HG03097 (cell line): ENCODE measurements around the gene TMA16.
"Not testable (repeated sequence)": the region's sequence is repeated elsewhere in the genome, so short reads cannot be mapped to it uniquely, and the experiment has no call there.

ENCODE experiments used
- ATAC-seq: cut with Tn5 transposase; IDR thresholded peaks from one replicate; pipeline ENCODE4 v1.9.1; 2021; ENCODE audit not compliant: unreplicated experiment, low FRiP score

Gene TMA16

DNA sequence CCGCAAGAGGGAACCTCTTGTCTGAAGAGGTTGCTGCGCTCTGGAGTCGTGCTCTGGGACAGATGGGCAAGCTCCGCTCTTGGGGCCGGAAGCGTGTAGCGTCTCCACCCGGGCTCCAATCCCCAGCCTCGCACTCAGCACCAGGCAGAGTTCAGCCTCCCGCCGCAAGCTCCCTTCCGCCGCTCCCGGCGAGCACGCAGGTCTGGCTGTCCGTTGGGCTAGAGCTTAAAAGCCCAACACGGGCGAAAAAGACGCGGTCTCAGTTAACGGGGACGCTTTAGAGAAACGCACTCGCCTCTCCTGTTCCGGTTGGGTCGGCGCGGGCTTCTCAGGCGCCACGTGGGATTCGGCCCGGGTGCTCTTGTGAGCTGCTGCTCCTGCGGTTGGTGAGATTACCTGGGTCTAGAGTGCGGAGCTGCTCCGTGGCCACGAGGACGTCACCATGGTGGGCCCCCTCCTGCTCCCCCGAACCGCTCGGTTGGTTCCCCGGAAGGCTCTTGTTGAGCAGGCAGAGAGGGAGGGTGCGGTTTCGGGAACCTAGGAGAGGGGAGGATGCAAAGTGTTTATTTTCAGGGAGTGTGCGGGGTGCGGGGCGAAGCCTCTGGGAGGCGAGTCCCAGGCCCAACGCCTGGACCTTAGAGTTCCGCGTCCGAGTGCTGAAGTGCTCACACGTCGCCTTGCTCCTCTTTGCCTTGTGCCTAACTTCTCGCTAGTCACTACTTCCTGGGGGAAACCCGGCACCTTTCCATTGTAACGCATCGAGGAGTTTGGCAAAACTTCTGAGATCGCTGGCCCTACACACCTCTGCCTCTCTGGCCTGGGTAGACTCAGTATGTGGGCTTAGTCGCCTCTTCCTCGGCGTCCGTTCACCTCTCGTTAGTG is at the start of gene TMA16:
Gene TMA16, plus strand, starts transcription at position 331 of the 882 bp plus-strand sequence. Its CDS starts 112 bp downstream, at position 443.
- peak; percentile 92 for ATAC-seq

DNA sequence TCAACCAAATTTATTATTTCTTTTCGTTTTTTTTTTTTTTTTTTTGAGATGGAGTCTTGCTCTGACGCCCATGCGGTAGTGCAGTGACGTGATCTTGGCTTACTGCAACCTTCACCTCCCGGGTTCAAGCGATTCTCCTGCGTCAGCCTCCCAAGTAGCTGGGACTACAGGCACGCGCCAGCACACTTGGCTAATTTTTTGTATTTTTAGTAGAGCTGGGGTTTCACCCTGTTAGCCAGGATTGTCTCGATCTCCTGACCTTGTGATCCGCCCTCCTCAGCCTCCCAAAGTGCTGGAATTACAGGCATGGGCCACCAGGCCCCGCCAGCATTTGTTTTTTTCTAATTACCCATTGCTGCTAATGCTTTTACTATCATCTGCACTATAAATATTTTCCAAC is 47.5 kb upstream of the TMA16 start:
- ATAC-seq, result not testable (repeated sequence)

DNA sequence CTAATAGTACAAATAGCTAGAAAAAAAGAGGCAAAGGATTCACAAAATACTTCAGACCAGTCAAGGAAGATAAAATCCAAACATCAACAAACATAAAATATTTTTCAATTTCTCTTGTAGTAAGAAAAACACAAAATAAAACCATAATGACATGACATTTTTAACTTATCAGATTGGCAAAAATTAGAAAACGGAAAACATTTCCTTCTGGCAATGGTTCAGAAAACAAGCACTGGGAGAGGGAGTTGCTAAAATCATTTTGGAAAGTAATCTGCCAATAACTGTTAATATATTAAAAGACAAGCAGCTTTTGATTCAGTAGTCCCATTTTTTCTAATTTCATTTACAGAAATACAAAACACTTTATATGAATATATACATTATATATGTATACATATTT is 47.0 kb upstream of the TMA16 start:
- no peak for ATAC-seq

DNA sequence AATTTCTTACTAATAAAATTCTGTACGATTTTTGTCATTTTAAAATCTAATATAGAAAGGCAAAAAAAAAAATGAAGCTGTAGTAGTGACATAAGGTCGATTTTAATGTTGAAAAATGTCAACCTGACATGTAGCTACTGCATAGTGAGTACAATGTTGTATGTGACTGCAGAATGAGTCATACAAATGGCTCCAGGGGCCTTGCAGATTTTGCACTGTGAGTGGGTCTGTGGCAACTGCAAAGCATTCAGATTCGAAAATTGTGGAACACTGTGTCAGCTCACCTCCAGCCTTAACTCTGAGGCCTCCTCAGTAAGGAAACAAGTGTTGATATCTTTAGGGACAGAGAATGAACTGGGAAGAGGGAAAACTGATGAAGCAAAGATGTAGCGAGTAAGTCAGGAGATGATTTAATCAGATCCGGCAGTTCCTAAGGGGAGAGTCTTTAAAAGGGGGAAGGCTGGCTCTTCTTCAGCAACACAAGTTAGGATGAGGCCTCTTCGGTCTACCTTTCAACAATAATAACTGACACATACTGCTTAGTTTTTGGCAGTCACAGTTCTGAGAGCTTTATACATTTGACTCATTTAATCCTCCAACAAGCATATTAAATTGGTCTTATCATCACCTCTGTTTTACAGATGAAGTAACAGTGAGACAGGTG is 45.8 kb upstream of the TMA16 start:
- no peak for ATAC-seq

DNA sequence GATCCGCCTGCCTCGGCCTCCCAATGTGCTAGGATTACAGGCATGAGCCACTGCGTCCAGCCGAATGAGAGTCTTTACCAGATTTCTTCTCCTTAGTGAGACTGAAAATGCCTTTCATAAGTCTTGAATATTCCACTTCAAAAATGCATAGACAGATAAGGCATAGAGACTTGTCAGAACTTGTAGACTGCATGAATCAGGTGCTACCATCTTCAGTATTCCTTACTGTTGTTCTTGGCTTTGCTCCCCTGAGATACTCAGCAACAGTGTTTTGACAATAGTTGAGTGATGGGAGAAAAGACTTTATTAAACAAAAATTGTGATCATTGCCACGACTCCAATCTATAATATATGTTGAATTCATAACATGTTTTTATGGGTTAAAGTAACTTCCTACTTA is 31.9 kb upstream of the TMA16 start:
- no peak for ATAC-seq

DNA sequence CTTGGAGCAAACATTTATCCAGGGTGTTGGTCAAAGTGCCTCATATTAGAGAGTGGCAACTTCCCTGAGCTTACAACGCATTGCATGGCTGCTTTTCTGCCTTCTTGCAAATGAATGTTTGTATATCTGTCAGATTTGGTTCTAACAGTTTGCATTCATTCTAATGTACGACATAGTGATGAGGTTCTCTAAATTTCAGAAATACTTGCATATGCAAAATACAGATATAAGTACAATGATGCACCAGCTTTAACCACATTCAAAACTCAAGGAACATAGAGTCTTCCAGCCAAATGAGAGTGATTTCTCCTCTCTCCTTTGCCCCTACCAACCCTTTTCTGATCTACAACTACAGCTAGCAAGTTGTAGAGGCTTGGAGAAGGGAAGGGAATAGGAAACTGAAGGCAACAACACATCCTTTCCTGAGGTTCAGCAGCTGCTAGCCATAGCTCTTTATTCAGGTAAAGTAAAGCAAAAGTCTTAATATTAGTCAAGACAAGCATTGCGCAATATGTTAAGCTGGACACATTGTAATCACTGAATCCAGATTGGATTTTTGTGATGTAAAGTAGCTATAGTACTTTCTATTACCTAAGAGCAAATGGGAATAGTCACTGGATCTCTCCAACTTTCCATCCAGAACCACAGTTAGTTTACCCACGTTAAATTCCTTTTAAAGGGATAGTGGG is 27.3 kb upstream of the TMA16 start:
- ATAC-seq, result no peak

DNA sequence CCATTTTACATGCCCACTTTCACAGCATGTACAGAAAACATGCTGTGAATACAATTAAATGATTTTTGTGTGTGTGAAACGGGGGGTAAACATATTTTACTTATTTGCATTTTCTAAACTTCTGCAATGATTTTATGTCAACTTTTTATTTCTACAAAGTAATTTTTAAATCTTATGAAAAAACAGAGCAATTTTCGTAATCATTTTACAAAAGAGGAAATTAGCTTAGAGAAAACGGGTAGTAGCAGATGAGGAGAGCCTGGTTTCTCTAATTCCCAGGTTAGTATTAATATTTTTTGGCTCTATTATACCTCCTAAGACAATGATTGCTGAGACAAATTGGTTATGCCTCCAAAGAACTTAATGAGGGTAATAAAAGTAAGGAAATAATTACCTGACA is 24.1 kb upstream of the TMA16 start:
- ATAC-seq, result no peak

DNA sequence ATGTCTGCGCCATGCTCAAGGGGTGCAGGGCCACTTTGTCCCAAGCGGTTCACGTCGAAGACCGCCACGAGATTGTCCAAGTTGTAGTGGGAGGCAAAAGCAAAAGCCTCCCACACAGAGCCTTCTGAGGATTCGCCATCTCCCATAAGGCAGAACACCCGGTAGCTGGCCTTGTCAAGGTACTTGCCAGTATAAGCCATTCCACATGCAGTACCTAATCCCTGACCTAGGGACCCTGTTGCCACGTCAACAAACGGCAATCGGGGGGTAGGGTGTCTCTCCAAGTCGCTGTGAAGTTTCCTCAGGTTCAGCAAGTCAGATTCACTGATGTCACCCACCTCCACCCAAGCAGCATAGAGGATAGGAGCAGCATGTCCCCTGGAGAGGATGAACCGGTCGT is 21.4 kb upstream of the TMA16 start:
- ATAC-seq, result no peak

DNA sequence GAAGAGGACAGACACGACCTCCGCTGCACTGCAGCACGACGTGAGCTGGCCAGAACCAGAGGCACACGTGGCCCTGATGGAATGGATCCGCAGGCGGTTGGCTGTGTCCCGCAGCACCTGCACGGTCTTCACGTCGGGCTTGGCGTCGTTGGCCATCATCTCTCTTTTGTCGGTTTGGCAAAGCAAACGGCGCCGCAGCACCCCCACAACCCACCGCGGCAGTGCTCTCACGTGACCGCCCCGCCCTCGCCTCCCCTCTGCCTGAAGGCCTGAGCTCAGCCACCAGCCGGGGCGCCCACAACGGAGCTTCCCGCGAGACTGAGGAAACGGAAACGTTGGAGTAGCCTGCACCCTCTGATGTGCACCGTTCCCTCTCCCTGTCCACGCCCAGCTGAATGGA is 20.9 kb upstream of the TMA16 start, which contains the start of gene TKTL2:
Gene TKTL2, minus strand, starts transcription at position 179 of the 400 bp plus-strand sequence. Its CDS starts 20 bp downstream, at position 159.
- ATAC-seq, result no peak

DNA sequence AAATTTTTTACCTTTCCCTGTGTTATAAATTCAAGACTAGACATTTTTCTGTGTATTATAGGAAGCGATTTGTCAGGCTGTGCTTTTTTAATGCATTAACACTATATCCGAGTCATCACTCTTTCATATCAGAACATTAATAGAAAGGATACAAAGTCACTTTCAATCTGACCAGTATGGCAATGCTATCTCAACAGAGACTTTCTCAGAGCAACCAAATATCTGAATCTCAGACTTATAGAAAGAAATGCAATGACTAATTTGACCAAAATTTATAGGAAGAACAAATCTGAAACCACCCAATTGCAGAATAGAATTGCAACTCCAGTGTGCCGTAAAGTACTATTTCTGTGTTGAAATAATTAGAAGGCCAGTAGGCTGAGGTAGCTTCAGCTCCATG is 20.5 kb upstream of the TMA16 start:
- ATAC-seq, result no peak

DNA sequence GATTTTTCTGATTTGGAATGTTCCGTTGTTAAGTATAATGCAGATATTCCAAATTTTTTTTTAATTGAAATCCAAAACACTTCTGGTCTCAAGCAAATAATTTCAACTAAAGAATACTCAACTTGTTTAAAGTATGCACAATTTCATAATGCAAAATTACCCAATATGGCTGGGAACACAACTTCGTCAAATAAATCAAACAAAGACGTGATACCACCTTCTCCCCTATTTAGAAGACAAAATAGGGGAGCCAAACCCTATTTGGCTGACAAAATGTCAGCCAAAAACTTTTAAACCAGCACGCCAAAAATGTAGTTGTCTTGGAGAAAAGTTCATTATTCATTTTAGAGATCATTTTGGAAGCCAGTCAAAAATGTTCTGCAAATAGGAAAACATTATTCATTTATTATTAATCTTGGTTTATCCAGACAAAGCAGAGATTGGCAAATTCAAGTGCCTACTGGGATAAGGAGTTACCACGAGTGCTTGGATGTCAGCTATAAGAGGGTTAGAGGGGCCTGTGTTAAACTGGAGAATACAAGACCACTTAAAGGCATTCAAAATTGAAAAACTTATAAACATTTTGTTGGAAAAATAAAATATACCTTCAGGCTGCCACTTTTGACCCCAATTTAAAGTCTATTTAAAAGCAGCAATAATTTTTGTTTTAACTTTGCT is 17.6 kb upstream of the TMA16 start:
- ATAC-seq, result no peak

DNA sequence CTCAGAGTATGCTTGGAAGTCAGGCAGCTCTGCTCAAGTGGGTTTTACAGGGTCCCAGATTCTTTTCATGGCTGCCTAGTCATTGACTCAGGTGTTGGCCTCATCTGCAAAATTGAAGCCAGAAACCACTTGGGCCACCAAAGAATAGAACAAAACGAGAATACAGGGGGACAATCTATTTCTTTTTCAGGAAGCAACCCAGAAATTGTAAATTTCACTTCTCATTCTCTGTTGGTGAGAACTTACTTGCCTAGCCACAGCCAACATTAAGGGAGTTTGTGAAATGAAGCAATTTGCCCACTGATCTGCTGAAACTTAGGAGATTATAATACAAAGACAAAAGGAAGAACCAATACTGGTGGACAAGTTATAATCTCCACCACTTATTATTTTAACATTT is 12.3 kb upstream of the TMA16 start:
- ATAC-seq, result no peak

DNA sequence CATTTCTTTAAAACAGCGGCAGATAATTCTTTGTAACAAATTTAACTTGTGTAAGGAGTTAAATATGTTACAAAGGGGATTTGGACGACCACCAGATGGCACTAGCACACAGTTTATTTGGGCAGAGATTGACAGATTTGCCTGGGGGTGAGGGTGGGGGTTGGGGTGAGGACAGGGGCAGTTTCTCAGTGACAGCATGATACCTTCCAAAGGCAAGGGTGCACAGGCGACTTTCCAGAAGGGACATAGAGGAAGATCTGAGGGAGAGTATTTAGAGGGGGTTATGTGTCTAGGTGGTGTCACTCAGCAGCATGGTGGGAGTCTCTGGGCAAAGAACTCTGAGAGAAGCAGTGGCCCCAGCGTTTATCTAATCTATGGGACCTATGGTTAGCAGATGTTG is 9.6 kb upstream of the TMA16 start:
- peak; percentile 50 for ATAC-seq

DNA sequence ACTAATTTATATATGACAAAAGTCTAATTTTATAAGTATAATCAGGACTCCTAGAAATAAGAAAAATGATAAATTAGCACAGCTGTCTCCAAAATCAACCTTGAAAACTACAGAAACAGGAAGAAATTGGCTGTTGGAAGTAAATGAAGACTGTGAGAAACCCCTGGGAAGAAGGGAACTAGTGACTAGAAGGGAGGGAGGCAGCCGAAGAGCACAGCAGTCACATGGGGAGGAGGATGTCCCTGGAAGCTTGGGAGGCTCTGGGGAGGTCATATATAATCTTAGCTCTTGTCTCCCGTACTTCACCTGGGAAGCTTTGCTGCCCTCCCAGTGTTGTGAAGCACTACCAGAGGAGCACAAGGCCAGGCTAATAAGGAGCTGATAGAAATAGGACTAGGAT is 8.9 kb upstream of the TMA16 start:
- ATAC-seq, result no peak

DNA sequence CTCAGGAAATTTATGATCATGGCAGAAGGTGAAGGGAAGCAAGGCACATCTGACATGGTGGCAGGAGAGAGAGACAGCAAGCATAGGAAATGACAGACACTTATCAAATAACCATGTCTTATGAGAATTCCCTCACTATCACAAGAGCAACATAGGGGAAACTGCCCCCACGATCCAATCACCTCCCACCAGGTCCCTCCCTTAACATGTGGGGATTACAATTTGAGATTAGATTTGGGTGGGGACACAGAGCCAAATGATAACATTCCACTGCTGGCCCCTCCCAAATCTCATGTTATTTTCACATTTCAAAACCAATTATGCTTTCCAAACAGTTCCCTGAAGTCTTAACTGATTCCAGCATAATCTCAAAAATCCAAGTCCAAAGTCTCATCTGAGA is 8.2 kb upstream of the TMA16 start:
- no peak for ATAC-seq

DNA sequence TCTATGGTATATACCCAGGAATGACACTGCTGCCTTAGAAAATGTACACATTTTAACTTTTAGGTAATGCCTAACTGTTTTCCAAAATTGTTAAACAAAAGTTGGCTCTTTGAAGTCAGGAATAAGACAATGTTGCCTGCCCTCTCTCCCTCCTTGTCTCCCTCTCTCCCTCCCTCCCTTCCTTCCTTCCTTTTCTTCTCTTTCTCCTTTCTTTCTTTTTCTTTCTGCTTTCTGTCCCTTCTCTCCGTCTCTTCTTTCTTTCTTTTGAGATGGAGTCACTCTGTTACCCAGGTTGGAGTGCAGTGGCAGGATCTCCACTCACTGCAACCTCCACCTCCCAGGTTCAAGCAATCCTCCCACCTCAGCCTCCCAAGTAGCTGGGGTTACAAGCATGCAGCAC is 4.6 kb upstream of the TMA16 start:
- no peak for ATAC-seq

DNA sequence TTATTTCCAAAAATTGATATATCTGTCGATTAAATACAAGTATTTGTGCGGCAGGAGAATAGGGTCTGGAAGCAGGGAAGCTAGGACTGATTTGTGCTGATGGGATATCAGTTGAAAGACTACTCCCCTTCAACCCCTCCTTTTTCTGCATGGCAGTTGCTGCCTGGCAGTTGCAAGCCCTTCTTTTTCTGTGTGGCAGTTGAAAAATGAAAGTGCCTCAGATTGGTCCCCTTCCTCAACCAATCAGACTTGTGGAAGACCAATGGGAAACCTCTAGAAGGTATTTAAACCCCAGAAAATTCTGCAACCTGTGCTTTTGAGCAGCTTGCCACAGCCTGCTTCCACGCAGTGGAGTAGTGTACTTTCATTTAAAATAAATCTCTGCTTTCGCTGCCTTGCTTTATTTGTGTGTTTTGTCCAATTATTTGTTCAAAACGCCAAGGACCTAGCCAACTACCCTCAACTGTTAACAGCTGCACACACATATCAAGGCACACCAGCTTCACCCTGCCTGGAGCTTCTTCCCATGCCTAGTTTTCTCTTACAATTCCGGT is 1.5 kb upstream of the TMA16 start:
- ATAC-seq, result no peak

DNA sequence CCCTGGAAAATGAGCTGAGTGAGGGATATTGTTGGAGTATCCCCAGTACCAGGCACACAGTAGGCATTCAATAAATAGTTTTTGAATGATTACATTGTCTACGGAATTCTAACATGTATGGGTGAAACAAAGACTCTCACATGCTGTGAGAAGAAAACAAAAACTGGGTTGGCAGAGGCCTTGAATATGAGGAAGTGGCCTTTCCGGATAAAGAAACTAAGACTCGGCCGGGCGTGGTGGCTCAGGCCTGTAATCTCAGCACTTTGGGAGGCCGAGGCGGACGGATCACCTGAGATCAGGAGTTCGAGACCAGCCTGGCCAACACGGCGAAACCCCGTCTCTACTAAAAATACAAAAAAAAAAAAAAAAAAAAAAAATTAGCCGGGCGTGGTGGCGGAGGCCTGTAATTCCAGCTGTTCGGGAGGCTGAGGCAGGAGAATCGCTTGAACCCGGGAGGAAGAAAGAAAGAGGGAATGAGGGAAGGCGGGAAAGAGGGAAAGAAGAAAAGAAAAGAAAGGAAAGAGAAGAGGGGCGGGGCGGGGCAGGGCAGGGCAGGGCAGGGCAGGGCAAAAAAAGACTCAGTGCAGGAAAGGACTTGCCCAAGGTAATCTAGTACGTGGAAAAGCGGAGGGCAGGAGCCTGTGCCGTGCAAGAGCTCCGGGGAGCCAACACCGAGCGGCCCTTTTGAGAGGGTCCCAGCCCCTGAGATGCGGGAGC is 689 bp upstream of the TMA16 start:
- no peak for ATAC-seq

DNA sequence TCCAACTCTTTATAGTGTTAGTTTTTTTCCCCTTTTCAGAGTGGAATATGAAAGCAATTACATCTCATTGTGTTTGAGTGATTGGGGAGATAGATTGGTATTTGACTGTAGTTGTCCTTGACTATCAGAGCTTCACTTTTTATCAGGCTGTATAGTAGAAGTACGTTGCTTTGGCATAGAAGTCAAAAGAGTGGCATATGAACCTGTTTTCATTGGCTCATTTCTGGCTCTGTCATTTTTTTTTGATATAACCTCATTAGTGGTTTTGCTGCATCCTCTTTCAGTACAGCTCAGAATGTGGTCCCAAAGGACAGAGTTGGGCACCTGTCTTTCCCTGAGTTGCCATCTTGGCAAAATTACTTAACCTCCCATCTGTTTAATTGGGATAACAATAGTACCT is 1.4 kb downstream of the TMA16 start:
- peak; percentile 32 for ATAC-seq

DNA sequence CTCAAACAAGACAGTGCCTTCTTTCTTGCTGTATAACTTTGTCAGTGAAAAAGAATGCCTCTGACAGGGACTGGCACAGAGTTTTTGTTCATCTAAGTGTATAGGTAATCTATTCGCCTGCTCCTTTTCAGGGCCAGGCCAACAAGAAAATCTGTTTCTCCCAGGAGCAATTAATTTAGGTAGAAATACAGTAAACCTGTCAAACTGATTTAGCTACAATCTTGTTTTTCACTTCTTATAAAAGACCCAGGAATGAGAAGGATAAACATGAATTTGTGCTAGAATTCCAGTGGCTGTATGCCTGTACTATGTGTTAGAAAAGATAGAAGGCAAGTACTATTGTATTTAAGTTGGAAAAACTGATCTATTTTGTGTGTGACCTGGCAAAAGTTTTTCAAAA is 6.1 kb downstream of the TMA16 start:
- no peak for ATAC-seq
